AG04449 (cell line): ENCODE measurements around the gene HIVEP3.

Source experiments
- CTCF ChIA-PET: fragments of 350-600 bp; formaldehyde crosslinking; extraction: SDS; loops from one replicate; lab custom pipeline; 2021; ENCODE audit warnings: antibody characterized with exemption; lab: Yijun Ruan, JAX
- POLR2A ChIA-PET: fragments of 400-600, 350-600 bp; formaldehyde crosslinking; extraction: SDS; loops from one replicate; lab custom pipeline; 2020; ENCODE audit warnings: antibody characterized with exemption, inconsistent platforms; lab: Yijun Ruan, JAX
- DNase-seq: peaks from one replicate; pipeline ENCODE4 v3.0.0-alpha.2; 2010; ENCODE audit warnings: low read depth, low spot score
- H3K4me3 ChIP-seq: 2 replicates; pipeline ENCODE4 v1.5.1; 2011; ENCODE audit warnings: low read depth, mild to moderate bottlenecking, control low read depth, low read length
- CTCF ChIP-seq: IDR thresholded peaks from one replicate; pipeline ENCODE4 v1.5.1; 2011; ENCODE audit warnings: mild to moderate bottlenecking, moderate library complexity, low read length, control low read depth, inconsistent platforms; ENCODE audit not compliant: insufficient read depth; ENCODE audit errors: missing control alignments

The HIVEP3 gene

GRCh38 chr1:41532206-41532975, 386.3 kb downstream of the HIVEP3 start:
- POLR2A ChIA-PET: no interaction called here
- CTCF ChIA-PET: interaction anchor here (1.1 to 12.0 kb wide), 3 partner anchors 14 to 41 kb away, joined by 3 to 116 read pairs (median 3); no protein-coding TSS in a partner anchor
- DNase-seq: no peak
- TF ChIP-seq CTCF: no peak
- H3K4me3 ChIP-seq: no peak overlapping the region

DNA sequence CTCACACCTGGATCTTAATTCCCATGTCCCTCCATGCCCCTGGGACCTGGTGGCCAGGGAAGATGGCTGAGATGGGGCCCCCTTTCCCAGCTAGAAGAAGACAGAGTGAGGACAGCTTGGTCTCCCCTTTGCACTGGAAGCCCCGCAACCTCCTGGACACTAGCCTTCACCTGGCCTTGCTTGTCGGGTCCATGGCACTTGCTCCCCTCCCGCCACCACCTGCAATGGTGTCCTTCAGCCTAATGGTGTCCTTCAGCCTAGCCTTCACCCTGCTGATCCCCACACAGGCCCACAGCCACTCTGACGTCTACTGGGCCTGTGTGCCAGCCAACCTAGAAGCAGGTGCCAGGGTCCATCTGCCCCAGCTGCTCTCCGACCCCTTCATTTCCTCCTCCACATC, 388.3 kb downstream of the HIVEP3 start:
- no peak for DNase-seq
- TF ChIP-seq CTCF: no peak
- no peak overlapping the region for H3K4me3 ChIP-seq
- ChIA-PET CTCF (interaction anchor here (1.0 kb wide), 1 partner anchor 13 kb away, joined by 4 read pairs; no protein-coding TSS in a partner anchor), POLR2A (no interaction called here)

DNA sequence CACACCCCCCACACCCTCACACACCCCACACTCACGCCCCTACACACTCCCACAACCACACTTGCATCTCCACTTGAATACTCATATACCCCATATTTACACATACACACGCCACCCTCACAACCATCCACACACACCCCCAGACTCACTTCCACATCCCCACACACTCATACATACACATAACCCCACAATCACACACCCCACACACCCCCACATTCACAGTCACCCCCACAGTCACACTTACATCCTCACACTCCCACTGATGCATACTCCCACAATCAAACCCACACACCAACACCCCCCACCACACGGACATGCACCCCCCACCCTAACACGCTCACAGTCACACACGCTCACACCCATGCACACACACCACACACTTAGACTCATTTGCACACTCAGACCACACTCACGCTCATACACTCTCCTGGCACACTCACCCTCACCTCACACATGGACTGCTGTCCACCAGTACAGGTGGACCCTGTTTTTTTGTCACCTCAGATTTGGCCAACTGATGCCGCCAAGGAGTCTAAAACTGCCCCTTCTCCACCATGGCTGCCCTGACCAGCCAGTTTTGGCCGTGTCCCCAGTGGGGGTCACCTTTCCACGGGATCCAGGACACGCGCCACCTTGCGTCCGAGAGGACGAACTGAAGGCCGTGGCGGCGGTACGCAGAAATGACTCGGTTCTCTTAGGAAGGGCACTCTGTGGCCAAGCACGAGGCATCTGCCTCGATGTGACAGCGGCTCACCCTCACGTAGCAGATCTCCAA, 388.9 kb downstream of the HIVEP3 start:
- DNase-seq: no peak
- H3K4me3 ChIP-seq: no peak overlapping the region
- CTCF ChIA-PET: interaction anchor here (1.0 kb wide), 1 partner anchor 12 kb away, joined by 4 read pairs; no protein-coding TSS in a partner anchor
- TF ChIP-seq CTCF: no peak
- POLR2A ChIA-PET: no interaction called here

- TF ChIP-seq CTCF: no peak
- DNase-seq: no peak
- ChIA-PET POLR2A (no interaction called here), CTCF (no interaction called here)
- H3K4me3 ChIP-seq: no peak overlapping the region
These were observed 389.8 kb downstream of the HIVEP3 start for GRCh38 chr1:41528726-41529605.

DNA sequence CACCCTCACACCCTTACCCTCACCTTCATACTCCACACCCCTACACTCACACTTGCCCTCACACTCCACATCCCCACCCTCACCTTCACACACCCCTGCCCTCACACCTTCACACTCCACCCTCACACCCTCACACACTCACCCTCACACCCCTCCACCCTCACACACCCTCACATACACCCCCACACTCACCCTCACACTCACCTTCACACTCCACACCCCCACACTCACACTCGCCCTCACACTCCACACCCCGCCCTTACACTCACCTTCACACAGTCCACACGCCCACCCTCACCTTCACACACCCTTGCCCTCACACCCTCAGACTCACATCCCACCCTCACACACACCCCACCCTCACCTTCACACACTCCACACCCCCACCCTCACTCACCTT, 390.6 kb downstream of the HIVEP3 start:
- H3K4me3 ChIP-seq: no peak overlapping the region
- ChIA-PET CTCF (no interaction called here), POLR2A (no interaction called here)
- no peak for DNase-seq
- no peak for TF ChIP-seq CTCF
